GM21737 (cell line): Measurements from ENCODE around the gene PADI3.

Experiments used
- ATAC-seq: cut with Tn5 transposase; IDR thresholded peaks from one replicate; pipeline ENCODE4 v1.9.1; 2021; ENCODE audit warnings: mild to moderate bottlenecking, moderate library complexity; ENCODE audit not compliant: unreplicated experiment

PADI3 gene

DNA sequence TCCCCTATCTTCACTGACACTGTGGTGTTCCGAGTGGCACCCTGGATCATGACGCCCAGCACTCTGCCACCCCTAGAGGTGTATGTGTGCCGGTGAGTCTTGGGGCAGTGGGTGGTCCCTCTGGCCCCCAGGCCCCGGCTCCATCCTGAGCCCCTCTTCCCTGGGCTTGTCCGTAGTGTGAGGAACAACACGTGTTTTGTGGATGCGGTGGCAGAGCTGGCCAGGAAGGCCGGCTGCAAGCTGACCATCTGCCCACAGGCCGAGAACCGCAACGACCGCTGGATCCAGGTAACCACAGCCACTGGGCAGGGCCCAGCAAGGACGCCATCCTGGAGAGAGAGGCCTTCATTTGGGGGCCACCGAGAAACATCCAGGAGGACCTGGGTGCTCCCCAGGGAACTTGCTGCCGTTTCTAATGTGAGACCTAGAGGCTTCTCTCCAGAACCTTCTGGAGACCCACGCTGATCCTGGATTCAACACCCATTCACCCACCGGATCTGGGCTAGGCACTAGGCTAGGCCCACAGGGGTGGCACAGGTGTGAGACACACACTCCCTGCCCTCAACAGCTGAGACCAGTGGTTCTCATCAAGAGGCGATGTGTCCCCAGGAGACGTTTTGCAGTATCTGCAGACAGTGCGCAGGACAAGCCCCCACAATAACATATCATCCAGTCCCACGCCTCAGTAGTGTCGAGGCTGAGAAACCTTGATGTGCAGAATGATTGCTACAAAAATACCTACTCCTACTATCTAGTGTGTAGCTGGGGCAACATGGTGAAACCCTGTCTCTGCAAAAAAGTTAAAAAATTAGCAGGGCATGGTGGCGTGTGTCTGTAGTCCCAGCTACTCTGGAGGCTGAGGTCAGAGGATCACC is 22.2 kb downstream of the PADI3 start:
- ATAC-seq: no peak

GRCh38 chr1:17272066-17272465 is 23.2 kb downstream of the PADI3 start:
- no peak for ATAC-seq

DNA sequence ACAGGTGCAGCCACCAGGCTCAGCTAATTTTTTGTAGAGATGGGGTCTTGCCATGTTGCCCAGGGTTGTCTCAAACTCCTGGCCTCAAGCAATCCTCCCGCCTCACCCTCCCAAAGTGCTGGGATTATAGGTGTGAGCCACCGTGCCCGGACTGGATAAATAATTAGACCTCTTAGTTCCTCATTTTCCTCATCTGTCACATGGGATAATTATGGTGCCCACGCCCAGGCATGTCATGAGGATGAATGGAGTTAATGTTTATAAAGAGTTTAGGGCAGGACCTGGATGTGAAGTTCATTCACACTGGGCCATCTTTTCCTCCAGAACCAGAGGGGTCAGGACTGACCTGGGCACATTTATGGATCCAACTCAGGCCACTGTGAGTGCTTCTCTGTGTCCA is 23.7 kb downstream of the PADI3 start:
- ATAC-seq: no peak

GRCh38 chr1:17273096-17273495 is 24.2 kb downstream of the PADI3 start:
- ATAC-seq: no peak

- ATAC-seq: no peak
Measured at GRCh38 chr1:17274186-17275170, 25.6 kb downstream of the PADI3 start.

GRCh38 chr1:17276568-17276967 is 27.7 kb downstream of the PADI3 start:
- ATAC-seq: no peak

DNA sequence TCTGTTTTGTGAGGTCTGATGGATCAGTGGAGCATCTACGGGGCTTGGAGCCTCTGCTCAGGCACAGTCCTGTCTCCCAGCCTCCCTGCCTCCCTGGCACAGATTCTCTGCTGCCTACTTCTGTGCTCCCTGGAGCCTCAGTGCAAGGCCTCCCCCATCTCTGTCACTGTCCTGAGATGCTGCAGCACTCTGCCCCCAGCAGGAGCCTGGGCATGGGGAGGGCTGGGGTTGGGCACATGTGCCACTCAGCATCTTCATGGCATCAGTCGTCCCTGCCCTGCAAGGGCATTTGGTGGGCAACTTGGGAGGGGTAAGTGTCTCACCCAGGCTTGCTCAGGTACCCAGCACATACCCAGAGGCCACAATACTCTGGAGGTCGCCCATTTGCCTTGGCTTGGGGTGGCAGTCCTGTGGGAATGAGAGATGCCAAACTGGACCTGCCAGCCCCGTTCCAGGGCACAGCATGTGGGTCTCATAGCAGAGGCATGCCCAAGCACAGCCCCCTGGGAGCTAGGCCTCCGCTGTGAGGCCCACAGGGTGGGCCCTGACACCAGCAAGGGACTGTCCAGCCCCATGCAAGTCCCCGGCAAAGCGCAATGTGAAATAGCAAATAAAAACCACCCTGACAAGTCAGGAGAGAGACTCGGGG is 28.7 kb downstream of the PADI3 start:
- no peak for ATAC-seq

DNA sequence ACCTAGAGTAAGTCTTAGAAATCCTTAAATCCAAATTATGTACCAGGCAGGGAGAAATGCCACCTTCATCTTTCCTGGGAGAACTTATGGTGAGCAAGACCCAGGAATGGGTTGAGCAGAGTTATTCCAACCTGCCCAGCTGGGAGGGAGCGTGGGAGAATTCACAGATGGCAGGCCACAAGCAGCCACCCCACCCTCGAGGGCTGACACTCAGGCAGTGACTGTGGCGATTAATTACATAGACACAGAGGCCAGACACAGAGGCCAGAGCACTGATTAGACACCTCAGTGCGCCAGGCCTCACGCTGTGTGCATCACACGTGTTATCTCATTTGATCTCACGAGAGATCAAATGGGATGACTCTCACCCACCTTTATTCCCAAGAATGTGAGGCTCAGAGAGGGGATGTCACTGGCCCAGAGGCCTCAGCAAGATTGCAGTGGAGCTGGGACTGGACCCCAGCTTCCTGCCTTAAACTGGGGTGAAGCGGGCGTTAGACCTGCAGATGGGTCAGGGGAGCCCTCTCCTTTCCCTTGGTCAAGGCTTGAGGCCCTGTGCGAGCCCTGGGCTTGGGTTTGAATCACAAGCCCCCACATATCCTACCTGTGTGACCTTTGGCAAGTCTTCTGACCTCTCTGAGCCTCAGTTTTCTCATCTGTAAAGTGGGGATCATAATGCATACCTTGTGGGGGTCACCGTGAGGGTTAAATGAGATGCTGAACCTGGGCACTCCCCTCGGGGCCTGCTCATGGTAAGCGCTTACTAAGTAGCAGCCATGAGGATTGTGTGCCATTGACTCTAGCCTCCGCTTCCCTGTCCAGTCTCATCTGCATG is 30.3 kb downstream of the PADI3 start:
- no peak for ATAC-seq

DNA sequence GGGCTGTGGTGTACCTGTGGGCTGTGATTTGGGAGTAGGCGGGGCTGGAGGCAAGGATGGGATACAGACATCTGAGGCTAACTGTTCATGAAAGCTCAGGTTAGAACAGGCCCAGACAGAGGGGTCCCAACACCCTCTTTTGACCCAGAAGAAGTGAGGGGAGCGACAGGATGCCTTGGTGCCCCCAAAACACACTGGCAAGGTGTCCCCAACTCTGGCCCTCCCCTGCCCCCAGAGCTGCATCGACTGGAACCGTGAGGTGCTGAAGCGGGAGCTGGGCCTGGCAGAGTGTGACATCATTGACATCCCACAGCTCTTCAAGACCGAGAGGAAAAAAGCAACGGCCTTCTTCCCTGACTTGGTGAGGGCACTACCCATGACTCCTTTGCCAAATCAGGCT is 31.5 kb downstream of the PADI3 start:
- ATAC-seq: no peak

DNA sequence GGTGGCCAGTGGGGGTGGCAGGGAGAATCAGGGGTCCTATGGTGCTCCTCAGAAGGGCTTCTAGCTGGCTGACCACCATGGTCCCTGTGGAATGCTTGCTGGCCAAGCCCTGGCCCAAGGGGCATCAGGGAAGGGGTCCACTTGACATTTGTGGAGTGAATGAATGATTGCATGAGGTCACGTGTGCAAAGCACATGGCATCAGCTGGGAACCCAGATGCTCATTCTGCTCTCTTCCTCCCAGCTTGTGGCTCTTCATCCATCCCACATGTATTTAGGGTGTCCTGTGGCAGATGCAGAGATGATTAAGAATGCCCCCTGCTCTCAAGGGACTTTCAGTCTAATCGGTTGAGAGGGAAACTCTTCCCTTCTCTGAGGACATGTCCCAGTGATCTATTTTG is 32.0 kb downstream of the PADI3 start:
- no peak for ATAC-seq

- ATAC-seq: no peak
Measured at GRCh38 chr1:17281775-17282181, 32.9 kb downstream of the PADI3 start.

GRCh38 chr1:17282836-17283235 is 33.9 kb downstream of the PADI3 start:
- ATAC-seq: no peak

DNA sequence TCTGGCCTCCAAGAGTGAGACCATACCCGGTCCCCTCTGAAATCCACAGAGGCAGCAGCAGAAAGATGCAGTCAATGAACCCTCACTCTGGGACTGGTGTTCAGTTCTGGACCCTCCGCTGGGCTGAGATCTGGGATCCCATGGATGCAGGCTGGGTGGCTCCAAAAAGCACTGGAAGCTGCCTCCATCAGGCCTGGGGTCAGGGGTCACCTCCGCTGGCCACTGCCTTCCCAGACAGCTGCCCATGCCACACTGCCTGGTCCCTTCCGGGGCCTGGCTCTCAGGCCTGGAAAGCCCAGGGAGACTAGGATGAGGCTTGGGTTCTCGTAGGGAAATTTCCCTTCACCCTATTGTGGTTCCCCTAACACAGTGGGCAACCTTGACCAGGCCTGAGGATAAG is 37.7 kb downstream of the PADI3 start:
- ATAC-seq: no peak

- no peak for ATAC-seq
Measured at GRCh38 chr1:17287130-17287776, 38.4 kb downstream of the PADI3 start.

DNA sequence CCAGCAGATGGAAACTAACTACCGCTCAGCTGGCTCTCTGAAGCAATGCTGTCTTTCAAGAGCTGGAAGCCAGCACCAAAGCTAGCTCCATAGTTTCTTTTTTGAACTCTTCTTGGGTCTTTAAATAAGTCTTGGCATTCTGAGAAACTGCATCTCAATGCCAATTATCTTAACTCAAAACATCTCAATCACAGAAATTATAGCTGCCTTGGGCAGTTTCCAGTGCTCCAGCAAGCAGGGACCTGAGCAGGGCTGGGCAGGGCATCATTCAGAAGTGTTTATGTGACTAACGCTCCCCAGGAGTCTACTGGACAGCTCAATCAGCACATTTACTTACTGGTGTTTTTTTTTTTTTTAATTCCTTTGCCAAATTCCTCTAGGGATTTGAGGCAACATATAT is 40.8 kb downstream of the PADI3 start:
- ATAC-seq: no peak

DNA sequence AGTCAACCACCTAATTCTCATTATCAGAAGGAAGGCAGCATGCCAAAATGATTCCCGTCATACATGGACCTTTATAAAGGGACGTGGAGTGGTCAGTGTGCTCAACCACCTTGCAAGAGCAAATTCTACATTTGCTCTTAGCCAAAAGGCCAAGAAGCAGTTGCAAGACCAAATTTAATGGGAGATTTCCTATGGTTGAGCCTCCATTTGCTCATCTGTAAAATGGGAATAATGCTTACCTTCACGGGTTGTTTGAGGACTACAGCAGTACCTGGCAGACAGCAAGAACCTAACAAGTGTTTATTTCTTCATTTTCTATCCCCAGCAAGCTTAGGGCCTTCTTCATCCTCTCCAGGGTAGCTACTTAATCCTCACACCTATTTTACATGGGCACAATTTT is 41.7 kb downstream of the PADI3 start:
- ATAC-seq: no peak

- ATAC-seq: no peak
Measured at GRCh38 chr1:17292299-17293160, 43.6 kb downstream of the PADI3 start.

DNA sequence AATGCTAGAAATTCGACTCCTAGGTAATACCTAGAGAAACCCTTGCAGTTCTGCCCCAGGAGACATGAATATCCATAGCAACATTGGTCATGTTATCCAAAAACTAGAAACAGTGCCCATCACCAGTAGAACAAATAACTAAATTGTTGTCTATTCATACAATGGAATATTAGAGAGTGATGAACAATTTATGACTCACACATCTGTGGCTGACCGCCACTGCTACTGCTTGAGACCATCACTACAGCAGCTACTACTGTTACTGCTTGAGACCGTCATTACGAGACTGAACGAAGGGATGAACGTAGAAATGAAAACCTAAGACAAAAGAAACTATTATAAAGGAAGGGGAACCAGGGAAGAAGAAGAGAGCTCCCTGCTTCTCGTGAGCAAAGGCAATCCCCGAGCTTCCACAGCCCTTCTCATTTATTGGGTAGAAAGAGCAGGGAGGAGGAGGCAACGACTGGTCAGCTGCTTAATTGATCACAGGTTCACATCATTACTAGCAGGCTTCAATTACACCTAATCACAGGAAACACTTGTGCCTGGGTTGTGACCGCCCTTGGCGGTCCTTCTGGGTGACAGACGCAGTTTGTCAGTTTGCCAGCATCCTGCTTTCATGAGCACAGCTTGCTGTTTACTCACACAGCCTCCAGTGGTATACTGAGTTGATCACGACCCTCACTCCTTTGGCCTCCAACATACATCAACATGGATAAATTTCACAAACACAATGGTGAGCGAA is 45.0 kb downstream of the PADI3 start:
- ATAC-seq: no peak
